H9 (cell line): ENCODE measurements around the gene KDM4C. TPM values are rescaled to one million over a fixed set of nuclear protein-coding genes. Genes with fewer than 3 reads are reported as not detected.

Source experiments
- DNase-seq: peaks from one replicate; pipeline ENCODE4 v3.0.0-alpha.2; 2017
- H2AFZ ChIP-seq: one replicate; pipeline ENCODE4 v1.6.1; 2013; ENCODE audit warnings: mild to moderate bottlenecking, low read length, control low read depth, moderate library complexity
- H2AK5ac ChIP-seq: 2 replicates; pipeline ENCODE4 v1.6.1; 2013; ENCODE audit warnings: low read length, control low read depth, mixed read lengths; ENCODE audit not compliant: insufficient read length
- H2BK120ac ChIP-seq: one replicate; pipeline ENCODE4 v1.6.1; 2013; ENCODE audit warnings: low read depth, mild to moderate bottlenecking, low read length, control low read depth, inconsistent platforms; ENCODE audit not compliant: poor library complexity, severe bottlenecking
- H2BK12ac ChIP-seq: 2 replicates; pipeline ENCODE4 v1.6.1; 2013; ENCODE audit warnings: low read length, control low read depth, mixed read lengths, low read depth; ENCODE audit not compliant: insufficient read length
- H2BK15ac ChIP-seq: 2 replicates; pipeline ENCODE4 v1.6.1; 2013; ENCODE audit warnings: low read depth, low read length, control low read depth
- H2BK20ac ChIP-seq: one replicate; pipeline ENCODE4 v1.6.1; 2013; ENCODE audit warnings: low read depth, mild to moderate bottlenecking, low read length, control low read depth, inconsistent platforms; ENCODE audit not compliant: poor library complexity, severe bottlenecking
- H2BK5ac ChIP-seq: 2 replicates; pipeline ENCODE4 v1.6.1; 2013; ENCODE audit warnings: low read length, control low read depth, mixed read lengths; ENCODE audit not compliant: insufficient read length
- H3K14ac ChIP-seq: 2 replicates; pipeline ENCODE4 v1.6.1; 2013; ENCODE audit warnings: low read length, control low read depth; ENCODE audit not compliant: insufficient read depth
- H3K18ac ChIP-seq: 2 replicates; pipeline ENCODE4 v1.6.1; 2013; ENCODE audit warnings: low read depth, mild to moderate bottlenecking, mixed read lengths, low read length, control low read depth; ENCODE audit not compliant: insufficient read length
- H3K23ac ChIP-seq: 2 replicates; pipeline ENCODE4 v1.6.1; 2013; ENCODE audit warnings: low read length, control low read depth, mixed read lengths, low read depth; ENCODE audit not compliant: insufficient read length
- H3K23me2 ChIP-seq: 2 replicates; pipeline ENCODE4 v1.6.1; 2013; ENCODE audit warnings: low read depth, mild to moderate bottlenecking, mixed read lengths, low read length, control low read depth; ENCODE audit not compliant: insufficient read length, poor library complexity, severe bottlenecking
- H3K27ac ChIP-seq: 2 replicates; pipeline ENCODE4 v1.5.1; 2013; ENCODE audit warnings: low read length, control low read depth, mixed read lengths, low read depth; ENCODE audit not compliant: insufficient read length
- H3K27me3 ChIP-seq: 2 replicates; pipeline ENCODE4 v1.6.1; 2013; ENCODE audit warnings: low read length, control low read depth, inconsistent platforms; ENCODE audit not compliant: insufficient read depth
- H3K4ac ChIP-seq: 2 replicates; pipeline ENCODE4 v1.6.1; 2013; ENCODE audit warnings: low read depth, mild to moderate bottlenecking, control low read depth, inconsistent platforms, low read length, moderate library complexity
- H3K4me1 ChIP-seq: 2 replicates; pipeline ENCODE4 v1.6.1; 2013; ENCODE audit warnings: low read length, control low read depth, inconsistent platforms; ENCODE audit not compliant: insufficient read depth
- H3K4me2 ChIP-seq: 2 replicates; pipeline ENCODE4 v1.6.1; 2013; ENCODE audit warnings: low read length, control low read depth, mixed read lengths; ENCODE audit not compliant: insufficient read length, insufficient read depth
- H3K56ac ChIP-seq: 2 replicates; pipeline ENCODE4 v1.6.1; 2013; ENCODE audit warnings: low read depth, mild to moderate bottlenecking, mixed read lengths, low read length, control low read depth; ENCODE audit not compliant: insufficient read length
- H3K79me1 ChIP-seq: 2 replicates; pipeline ENCODE4 v1.6.1; 2013; ENCODE audit warnings: low read depth, mild to moderate bottlenecking, moderate library complexity, low read length, control low read depth, inconsistent platforms; ENCODE audit not compliant: insufficient read depth, poor library complexity, severe bottlenecking
- H3K79me2 ChIP-seq: 2 replicates; pipeline ENCODE4 v1.6.1; 2013; ENCODE audit warnings: low read length, control low read depth, inconsistent platforms; ENCODE audit not compliant: insufficient read depth
- H3K9ac ChIP-seq: 2 replicates; pipeline ENCODE4 v1.6.1; 2013; ENCODE audit warnings: low read length, control low read depth, mixed read lengths; ENCODE audit not compliant: insufficient read length; ENCODE audit errors: extremely low read depth
- H3K9me3 ChIP-seq: one replicate; pipeline ENCODE4 v1.6.1; 2013; ENCODE audit warnings: low read depth, low read length, inconsistent platforms; ENCODE audit not compliant: control insufficient read depth
- H3T11ph ChIP-seq: one replicate; pipeline ENCODE4 v1.6.1; 2013; ENCODE audit warnings: mild to moderate bottlenecking, low read length, control low read depth, inconsistent platforms
- H4K20me1 ChIP-seq: one replicate; pipeline ENCODE4 v1.6.1; 2013; ENCODE audit not compliant: control insufficient read depth, insufficient read length, insufficient read depth
- H4K5ac ChIP-seq: 2 replicates; pipeline ENCODE4 v1.6.1; 2013; ENCODE audit warnings: low read depth, mild to moderate bottlenecking, mixed read lengths, low read length, control low read depth; ENCODE audit not compliant: insufficient read length
- H4K8ac ChIP-seq: replicated peaks from 2 replicates; pipeline ENCODE4 v1.6.1; 2013; ENCODE audit warnings: low read length, control low read depth, mixed read lengths, low read depth; ENCODE audit not compliant: insufficient read length
- H4K91ac ChIP-seq: 2 replicates; pipeline ENCODE4 v1.6.1; 2013; ENCODE audit warnings: low read depth, mild to moderate bottlenecking, moderate library complexity, mixed read lengths, low read length, control low read depth; ENCODE audit not compliant: insufficient read length
- H3K27ac Mint-ChIP-seq, 3 experiments: 2 replicates in 2 of 3; 3 replicates in 1 of 3; pipeline ENCODE4 v1.8.0; 2020 to 2021; ENCODE audit warnings: mixed read lengths in 3 of 3, mild to moderate bottlenecking in 1 of 3, moderate library complexity in 1 of 3
- H3K27me3 Mint-ChIP-seq: 2 replicates; pipeline ENCODE4 v1.8.0; 2021; ENCODE audit warnings: low read depth, mild to moderate bottlenecking, moderate library complexity, mixed read lengths
- H3K36me3 Mint-ChIP-seq, 3 experiments: 2 replicates in 2 of 3; 3 replicates in 1 of 3; pipeline ENCODE4 v1.8.0; 2020 to 2021; ENCODE audit warnings: low read depth in 3 of 3, mixed read lengths in 3 of 3; ENCODE audit not compliant: insufficient read depth in 1 of 3
- H3K4me1 Mint-ChIP-seq, 2 experiments: 2 replicates each; pipeline ENCODE4 v1.8.0; 2020; ENCODE audit warnings: mixed read lengths in 2 of 2
- H3K4me3 Mint-ChIP-seq, 2 experiments: 2 replicates in 1 of 2; 3 replicates in 1 of 2; pipeline ENCODE4 v1.8.0; 2020 to 2021; ENCODE audit warnings: mild to moderate bottlenecking in 2 of 2, mixed read lengths in 2 of 2, moderate library complexity in 1 of 2
- H3K9me3 Mint-ChIP-seq, 2 experiments: 2 replicates in 1 of 2; 3 replicates in 1 of 2; pipeline ENCODE4 v1.8.0; 2020; ENCODE audit warnings: mild to moderate bottlenecking in 2 of 2, mixed read lengths in 2 of 2, moderate library complexity in 1 of 2
- CTCF ChIP-seq: fragments of 200-600 bp; sonication (generic); conservative IDR thresholded peaks from 3 replicates; pipeline ENCODE4 v1.8.0; 2021; ENCODE audit warnings: antibody characterized with exemption, mild to moderate bottlenecking
- WGBS: extraction: QIAGEN DNeasy Blood & Tissue Kit; methylation state at CpG from one replicate; pipeline ENCODE4 v1.1.7; 2013; ENCODE audit warnings: missing lambda C conversion rate, low lambda C conversion rate, mixed read lengths; ENCODE audit not compliant: insufficient read length; ENCODE audit errors: extremely low coverage; 5-methylcytosine and 5-hydroxymethylcytosine counted together
- total RNA-seq: library from RNA; stranded (reverse); gene quantifications from 2 replicates; pipeline ENCODE4 v1.2.1, GENCODE V29; 2021

The KDM4C gene
- total RNA-seq, 1 experiment from 2014 or later, result 24.0 TPM

DNA sequence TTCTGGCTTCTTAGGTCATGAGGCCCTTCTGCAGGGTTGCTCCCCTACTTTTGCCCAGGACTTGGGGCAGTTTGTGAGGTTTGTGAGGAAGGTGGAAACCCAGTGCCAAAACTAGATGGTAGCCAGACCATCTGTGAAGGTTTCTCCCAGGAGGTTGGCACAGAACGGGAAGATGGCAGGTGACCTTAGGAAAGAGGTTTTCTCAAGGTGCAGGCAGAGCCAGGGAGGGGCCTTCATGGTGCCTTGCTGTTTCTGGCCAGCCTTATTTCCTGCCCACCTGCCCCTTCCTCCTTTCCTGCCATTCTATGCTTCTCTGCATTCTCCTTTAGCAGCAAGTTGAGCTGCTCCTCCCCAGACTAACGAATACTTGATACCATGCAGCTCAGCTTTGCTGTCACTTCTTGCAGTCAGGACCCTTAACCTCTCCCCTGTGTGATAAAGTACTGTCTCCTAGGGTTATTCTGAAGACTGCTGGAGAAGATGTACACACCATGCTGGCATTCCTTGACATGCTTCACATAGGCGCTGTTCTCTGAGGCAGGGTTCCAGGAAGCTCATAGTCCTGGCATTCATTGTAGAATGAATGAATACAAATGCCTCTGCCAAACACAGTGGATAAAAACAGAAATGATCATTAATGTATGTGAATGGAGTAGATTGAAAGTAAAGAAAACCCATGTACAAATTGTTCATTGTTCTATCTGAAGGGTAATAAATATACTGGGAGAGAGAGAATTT lies 154.3 kb downstream of the KDM4C start:
- Mint-ChIP-seq H3K36me3 (no peaks in the 10 kb centered on the region; a peak in 1 of 7 replicates), H3K4me3 (no peak overlapping the region), H3K4me1 (peaks cover 18 to 22% of the 10 kb centered on the region in 2 experiments), H3K9me3 (no peaks in the 10 kb centered on the region), H3K27me3 (no peaks in the 10 kb centered on the region; the same call in 1 of the 2 replicates), H3K27ac (peak overlapping the region in 1 of 3 experiments; percentile 21; a peak in 3 of 7 replicates)
- no peak overlapping the region for H3K9ac ChIP-seq
- H2AFZ ChIP-seq, result no peak overlapping the region
- H3T11ph ChIP-seq, result no peak overlapping the region
- no peak overlapping the region for H4K91ac ChIP-seq
- H3K14ac ChIP-seq, result no peak overlapping the region
- H2BK12ac ChIP-seq, result no peak overlapping the region
- H3K79me1 ChIP-seq, result no peaks in the 10 kb centered on the region
- H3K23me2 ChIP-seq, result no peaks in the 10 kb centered on the region
- H4K8ac ChIP-seq, result no peak overlapping the region
- H3K9me3 ChIP-seq, result no peaks in the 10 kb centered on the region
- H3K23ac ChIP-seq, result no peak overlapping the region
- H3K27me3 ChIP-seq, result no peaks in the 10 kb centered on the region
- H3K4me2 ChIP-seq, result no peak overlapping the region
- no peaks in the 10 kb centered on the region for H3K79me2 ChIP-seq
- no peak overlapping the region for H2BK20ac ChIP-seq
- H4K20me1 ChIP-seq, result no peaks in the 10 kb centered on the region
- H3K56ac ChIP-seq, result no peak overlapping the region
- no peak overlapping the region for H2BK5ac ChIP-seq
- no peak overlapping the region for H2BK15ac ChIP-seq
- H4K5ac ChIP-seq, result no peak overlapping the region
- H2BK120ac ChIP-seq, result no peak overlapping the region
- WGBS, result no CpG with 5 or more reads among the region's 3 CpGs
- no peak overlapping the region for H2AK5ac ChIP-seq
- no peak overlapping the region for H3K18ac ChIP-seq
- TF ChIP-seq CTCF, result no peak
- no peak overlapping the region for H3K4ac ChIP-seq
- no peak for DNase-seq
- H3K27ac ChIP-seq, result no peak overlapping the region
- H3K4me1 ChIP-seq, result no peaks in the 10 kb centered on the region; the same call in 1 of the 2 replicates
